K562 (cell line): Measurements from ENCODE around the gene HNRNPLL. TPM values are rescaled to one million over a fixed set of nuclear protein-coding genes. Genes with fewer than 3 reads are reported as not detected.
"Not testable (repeated sequence)": the region's sequence is repeated elsewhere in the genome, so short reads cannot be mapped to it uniquely, and the experiment has no call there.

Experiments
- ATAC-seq: fragments of 200-7000 bp; cut with Tn5 transposase; 3 replicates; pipeline ENCODE4 v1.9.1; 2020; ENCODE audit warnings: moderate library complexity
- BruUV-seq: library from RNA; stranded (reverse); fragments of 400-500 nt; replicated peaks from 2 replicates; lab custom pipeline; 2021; lab: Mats Ljungman, UMichigan
- CTCF ChIA-PET: fragments of 300-600 bp; formaldehyde crosslinking; extraction: SDS; loops from one replicate; lab custom pipeline; 2021; ENCODE audit warnings: low intra/inter-chr PET ratio; lab: Yijun Ruan, JAX
- POLR2A ChIA-PET: fragments of 300-600, 350-650 bp; sonication (Branson Sonifier 250); formaldehyde crosslinking; extraction: SDS; loops from one replicate; lab custom pipeline; 2021; ENCODE audit warnings: antibody characterized with exemption, inconsistent platforms; lab: Yijun Ruan, JAX
- DNase-seq, 4 experiments: peaks; one replicate each; pipeline versions ENCODE4 v3.0.0 to v3.0.0-alpha.2; 2011 to 2018; ENCODE audit warnings: low spot score in 3 of 4, mixed read lengths in 3 of 4; ENCODE audit errors: extremely low read depth in 1 of 4
- FAIRE-seq: peaks from 2 replicates; lab custom pipeline; 2011; peaks lifted over from hg19 to GRCh38; lab: Jason Lieb, UNC
- H2AFZ ChIP-seq: 2 replicates; pipeline ENCODE4 v1.6.0; 2011; ENCODE audit warnings: low read depth, low read length, control low read depth, inconsistent platforms
- H3K27ac ChIP-seq: fragments of 200-600 bp; 3 replicates; pipeline ENCODE4 v1.8.0; 2011; ENCODE audit warnings: low read depth, mild to moderate bottlenecking, control low read depth, inconsistent platforms, low read length, moderate library complexity, mixed read lengths; ENCODE audit errors: extremely low read depth
- H3K27me3 ChIP-seq, 2 experiments: fragments of 300-600 bp in 1 of 2; 2 replicates in 1 of 2; 3 replicates in 1 of 2; pipeline versions ENCODE4 v1.6.0 to v1.8.0; 2011; ENCODE audit warnings: inconsistent platforms in 2 of 2, low read length in 2 of 2, mild to moderate bottlenecking in 1 of 2, mixed read lengths in 1 of 2, moderate library complexity in 1 of 2; ENCODE audit not compliant: control insufficient read depth in 2 of 2, insufficient read depth in 2 of 2
- H3K36me3 ChIP-seq: fragments of 300-600 bp; 3 replicates; pipeline ENCODE4 v1.8.0; 2011; ENCODE audit warnings: mild to moderate bottlenecking, low read length, inconsistent platforms; ENCODE audit not compliant: control insufficient read depth, insufficient read depth
- H3K4me1 ChIP-seq, 2 experiments: fragments of 200-600 bp in 1 of 2; replicated peaks in 1 of 2; 2 replicates in 1 of 2; 3 replicates in 1 of 2; pipeline versions ENCODE4 v1.5.1 to v1.8.0; 2011; ENCODE audit warnings: inconsistent platforms in 2 of 2, low read length in 2 of 2, mild to moderate bottlenecking in 1 of 2, mixed read lengths in 1 of 2, moderate library complexity in 1 of 2; ENCODE audit not compliant: control insufficient read depth in 2 of 2, insufficient read depth in 2 of 2
- H3K4me2 ChIP-seq: 2 replicates; pipeline ENCODE4 v1.6.1; 2011; ENCODE audit warnings: low read length, control low read depth, inconsistent platforms, mixed read lengths; ENCODE audit not compliant: insufficient read depth
- H3K4me3 ChIP-seq: fragments of 200-600 bp; sonication (generic), shearing (Covaris generic); 2 replicates; pipeline ENCODE4 v1.5.1; 2016; ENCODE audit warnings: control low read depth, inconsistent platforms
- H3K79me2 ChIP-seq: fragments of 200-600 bp; 3 replicates; pipeline ENCODE4 v1.8.0; 2011; ENCODE audit warnings: low read length, inconsistent platforms; ENCODE audit not compliant: control insufficient read depth, insufficient read depth
- H3K9ac ChIP-seq, 2 experiments: 2 replicates each; pipeline versions ENCODE4 v1.6.0 to v1.6.1; 2011; ENCODE audit warnings: low read depth in 2 of 2, low read length in 2 of 2, control low read depth in 1 of 2, inconsistent platforms in 1 of 2, mild to moderate bottlenecking in 1 of 2, mixed read lengths in 1 of 2; ENCODE audit not compliant: insufficient read depth in 1 of 2
- H3K9me1 ChIP-seq: one replicate; pipeline ENCODE4 v1.6.0; 2011; ENCODE audit warnings: inconsistent platforms, mild to moderate bottlenecking, low read length, moderate library complexity; ENCODE audit not compliant: control insufficient read depth, insufficient read depth
- H3K9me3 ChIP-seq: replicated peaks from 2 replicates; pipeline ENCODE4 v1.5.1; 2011; ENCODE audit warnings: low read depth, low read length, inconsistent platforms; ENCODE audit not compliant: control insufficient read depth, insufficient read depth
- H4K20me1 ChIP-seq: replicated peaks from 2 replicates; pipeline ENCODE4 v1.6.1; 2011; ENCODE audit warnings: low read length, inconsistent platforms, mixed read lengths; ENCODE audit not compliant: control insufficient read depth, insufficient read depth
- C11orf30 ChIP-seq: fragments of 450-650 bp; IDR thresholded peaks from 2 replicates; pipeline ENCODE4 v1.6.1; 2016; ENCODE audit warnings: low read depth, mild to moderate bottlenecking
- DMBX1 ChIP-seq: fragments of 250-450 bp; sonication (Bioruptor Pico); IDR thresholded peaks from 2 replicates; pipeline ENCODE4 v1.8.0; 2022; ENCODE audit warnings: inconsistent platforms, mild to moderate bottlenecking, moderate library complexity, borderline replicate concordance
- NFYB ChIP-seq: IDR thresholded peaks from 2 replicates; pipeline ENCODE4 v1.6.1; 2011; ENCODE audit warnings: mild to moderate bottlenecking, moderate library complexity; ENCODE audit not compliant: insufficient read length; ENCODE audit errors: extremely low read depth
- TSC22D4 ChIP-seq: fragments of 450-650 bp; IDR thresholded peaks from 2 replicates; pipeline ENCODE4 v1.6.1; 2016; ENCODE audit warnings: missing genetic modification characterization, missing biosample characterization, control low read depth
- ZNF311 ChIP-seq: fragments of 250-450 bp; sonication (Bioruptor Pico); IDR thresholded peaks from 2 replicates; pipeline ENCODE4 v1.4.0; 2020; ENCODE audit warnings: mild to moderate bottlenecking, moderate library complexity
- ZNF316 ChIP-seq: fragments of 450-650 bp; IDR thresholded peaks from 2 replicates; pipeline ENCODE4 v1.6.1; 2016
- whole genome bisulfite sequencing: fragments of 100-300 bp; shearing (Covaris generic); methylation state at CpG from one replicate; pipeline ENCODE4 v1.1.6; 2016; ENCODE audit warnings: low coverage, mixed read lengths; ENCODE audit not compliant: insufficient coverage; ENCODE audit errors: missing lambda C conversion rate; 5-methylcytosine and 5-hydroxymethylcytosine counted together
- in situ Hi-C: fragments of 300-500 bp; cut with MboI; formaldehyde crosslinking; loops from 4 replicates; pipeline ENCODE4 v1.15.0; 2018; ENCODE audit warnings: inconsistent platforms, mixed read lengths
- intact Hi-C: fragments of 100-400 bp; cut with micrococcal nuclease; formaldehyde crosslinking; loops from 2 replicates; pipeline ENCODE4 v1.14.2; 2022
- polyA plus RNA-seq, 8 experiments: library from polyadenylated mRNA; depleted of rRNA in 4 of 8; stranded (reverse) in 5 of 8; unstranded in 3 of 8; fragments of >200 nt; fragmentation: Nextera tagmentation in 2 of 8; fragmentation: Illumina TruSeq in 1 of 8; extraction: Ambion mirVana in 2 of 8; extraction: Trizol in 1 of 8; gene quantifications; 2 replicates each; pipeline versions ENCODE4 v1.2.1 to v1.2.3, GENCODE V29; 2011 to 2014; ENCODE audit warnings: inconsistent platforms in 1 of 8, missing spikeins in 1 of 8
- total RNA-seq, 7 experiments: library from RNA; depleted of rRNA in 6 of 7; stranded (reverse); fragments of >200 nt in 6 of 7; fragmentation: Illumina TruSeq in 2 of 7; extraction: Trizol in 2 of 7; gene quantifications; 2 replicates each; pipeline versions ENCODE4 v1.2.1 to v1.2.3, GENCODE V29; 2011 to 2021; ENCODE audit warnings: low replicate concordance in 1 of 7
- TF ChIP-seq, protein P1 (sequence below): fragments of 450-650 bp; IDR thresholded peaks from 2 replicates; pipeline ENCODE4 v1.6.1; 2016; ENCODE audit warnings: mild to moderate bottlenecking

The HNRNPLL gene
- total and polyA plus RNA-seq, 9 of the 15 experiments (the other 6 are each of a cell fraction or from before 2014, with no cell fraction given), result 19.8 to 135 (median 57.8) TPM

DNA sequence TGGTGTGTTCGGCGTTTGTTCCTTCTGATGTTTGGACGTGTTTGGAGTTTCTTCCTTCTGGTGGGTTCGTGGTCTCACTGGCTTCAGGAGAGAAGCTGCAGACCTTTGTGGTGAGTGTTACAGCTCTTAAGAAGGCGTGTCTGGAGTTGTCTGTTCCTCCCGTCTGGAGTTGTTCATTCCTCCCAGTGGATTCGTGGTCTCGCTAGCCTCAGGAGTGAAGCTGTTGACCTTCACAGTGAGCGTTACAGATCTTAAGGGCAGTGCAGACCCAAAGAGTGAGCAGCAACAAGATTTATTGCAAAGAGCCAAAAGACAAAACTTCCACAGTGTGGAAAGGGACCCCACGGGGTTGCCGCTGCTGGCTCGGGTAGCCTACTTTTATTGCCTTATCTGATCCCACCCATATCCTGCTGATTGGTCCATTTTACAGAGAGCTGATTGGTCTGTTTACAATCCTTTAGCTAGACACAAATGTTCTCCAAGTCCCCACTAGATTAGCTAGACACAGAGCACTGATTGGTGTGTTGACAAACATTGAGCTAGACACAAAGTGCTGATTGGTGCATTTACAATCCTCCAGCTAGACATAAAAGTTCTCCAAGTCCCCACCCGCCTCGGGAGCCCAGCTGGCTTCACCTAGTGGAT, 39.8 kb upstream of the HNRNPLL start:
- CTCF ChIA-PET, H2AFZ ChIP-seq, BruUV-seq, FAIRE-seq, H3K27me3 ChIP-seq, in situ Hi-C loops, H3K79me2 ChIP-seq: not testable (repeated sequence)
- H3K9me3 ChIP-seq, result peaks cover 19% of the 10 kb centered on the region
- H3K27ac ChIP-seq, result peak overlapping the region; percentile 98
- TF ChIP-seq C11orf30, result peak; percentile 57
- 0 out of 2 replicates have a peak, but pooled peaks have one; percentile 16 for TF ChIP-seq TSC22D4 (tag)
- peak; percentile 53; the same call in 1 of the 2 replicates for TF ChIP-seq DMBX1 (CRISPR knock-in tag)
- TF ChIP-seq NFYB, result peak; percentile 79
- TF ChIP-seq ZNF316, result peak; percentile 58
- TF ChIP-seq, protein P1, sequence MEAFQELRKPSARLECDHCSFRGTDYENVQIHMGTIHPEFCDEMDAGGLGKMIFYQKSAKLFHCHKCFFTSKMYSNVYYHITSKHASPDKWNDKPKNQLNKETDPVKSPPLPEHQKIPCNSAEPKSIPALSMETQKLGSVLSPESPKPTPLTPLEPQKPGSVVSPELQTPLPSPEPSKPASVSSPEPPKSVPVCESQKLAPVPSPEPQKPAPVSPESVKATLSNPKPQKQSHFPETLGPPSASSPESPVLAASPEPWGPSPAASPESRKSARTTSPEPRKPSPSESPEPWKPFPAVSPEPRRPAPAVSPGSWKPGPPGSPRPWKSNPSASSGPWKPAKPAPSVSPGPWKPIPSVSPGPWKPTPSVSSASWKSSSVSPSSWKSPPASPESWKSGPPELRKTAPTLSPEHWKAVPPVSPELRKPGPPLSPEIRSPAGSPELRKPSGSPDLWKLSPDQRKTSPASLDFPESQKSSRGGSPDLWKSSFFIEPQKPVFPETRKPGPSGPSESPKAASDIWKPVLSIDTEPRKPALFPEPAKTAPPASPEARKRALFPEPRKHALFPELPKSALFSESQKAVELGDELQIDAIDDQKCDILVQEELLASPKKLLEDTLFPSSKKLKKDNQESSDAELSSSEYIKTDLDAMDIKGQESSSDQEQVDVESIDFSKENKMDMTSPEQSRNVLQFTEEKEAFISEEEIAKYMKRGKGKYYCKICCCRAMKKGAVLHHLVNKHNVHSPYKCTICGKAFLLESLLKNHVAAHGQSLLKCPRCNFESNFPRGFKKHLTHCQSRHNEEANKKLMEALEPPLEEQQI, result 0 out of 2 replicates have a peak, but pooled peaks have one; percentile 62
- 0 out of 2 replicates have a peak, but pooled peaks have one; percentile 7 for TF ChIP-seq ZNF311 (CRISPR knock-in tag)
- TF ChIP-seq, all 486 proteins: peak for 7; not testable (repeated sequence) for 479
- not testable (repeated sequence) for H3K9me1 ChIP-seq, DNase-seq, H3K4me3 ChIP-seq, ATAC-seq, H4K20me1 ChIP-seq, H3K36me3 ChIP-seq, H3K4me2 ChIP-seq
- 94% methylated on average over 12 of the region's 14 CpGs for whole genome bisulfite sequencing
- Histone ChIP-seq H3K9ac (peak overlapping the region in 1 of 2 experiments; percentile 66; a peak in 1 of 4 replicates), H3K4me1 (peaks cover 14 to 15% of the 10 kb centered on the region in 2 experiments; a peak in 4 of 5 replicates)
- intact Hi-C loops, result loop anchor here (1.0 kb wide), 1 partner anchor 28 kb away; no protein-coding TSS in a partner anchor
- POLR2A ChIA-PET, result interaction anchor here (1.0 kb wide), 1 partner anchor 10 kb away, joined by 4 read pairs; no protein-coding TSS in a partner anchor
